Coronary artery (tissue), 2 donors: ENCODE measurements around the gene LDB1.

ENCODE experiments used
- DNase-seq: peaks from one replicate; pipeline ENCODE4 v3.0.0-alpha.2; 2017; ENCODE audit warnings: low spot score
- H3K27ac ChIP-seq, 2 donors: fragments of 200-600 bp; sonication (generic); one replicate each; pipeline ENCODE4 v1.5.1; 2016 to 2019
- H3K4me3 ChIP-seq: fragments of 200-600 bp; sonication (generic); 2 replicates; pipeline ENCODE4 v1.5.1; 2016; ENCODE audit warnings: mild to moderate bottlenecking, moderate library complexity
- CTCF ChIP-seq: fragments of 200-600 bp; sonication (generic); IDR thresholded peaks from one replicate; pipeline ENCODE4 v1.5.1; 2019; ENCODE audit warnings: antibody characterized with exemption

The LDB1 gene

DNA sequence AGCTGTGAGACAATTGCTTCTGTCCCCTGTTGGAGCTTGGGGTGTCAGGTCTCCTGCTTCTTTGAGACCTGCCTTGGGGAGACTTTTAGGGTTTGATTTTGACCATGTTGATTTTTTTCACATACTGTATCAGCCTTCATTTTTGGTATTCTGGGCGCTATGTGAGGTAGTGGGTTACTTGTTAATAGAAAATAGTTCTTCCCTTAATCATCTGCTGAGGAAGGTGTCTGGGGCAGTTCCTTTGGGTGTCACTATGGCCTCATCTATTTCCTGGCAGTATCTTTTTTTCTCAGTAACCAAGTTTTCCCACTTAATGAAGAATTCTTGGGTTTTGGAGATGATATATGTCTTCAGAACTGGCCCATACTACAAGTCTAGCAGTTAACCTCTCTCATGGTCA, 27.4 kb upstream of the LDB1 start:
- Histone ChIP-seq H3K27ac (no peak overlapping the region), H3K4me3 (no peak overlapping the region)
- TF ChIP-seq CTCF = no peak
- DNase-seq = no peak

DNA sequence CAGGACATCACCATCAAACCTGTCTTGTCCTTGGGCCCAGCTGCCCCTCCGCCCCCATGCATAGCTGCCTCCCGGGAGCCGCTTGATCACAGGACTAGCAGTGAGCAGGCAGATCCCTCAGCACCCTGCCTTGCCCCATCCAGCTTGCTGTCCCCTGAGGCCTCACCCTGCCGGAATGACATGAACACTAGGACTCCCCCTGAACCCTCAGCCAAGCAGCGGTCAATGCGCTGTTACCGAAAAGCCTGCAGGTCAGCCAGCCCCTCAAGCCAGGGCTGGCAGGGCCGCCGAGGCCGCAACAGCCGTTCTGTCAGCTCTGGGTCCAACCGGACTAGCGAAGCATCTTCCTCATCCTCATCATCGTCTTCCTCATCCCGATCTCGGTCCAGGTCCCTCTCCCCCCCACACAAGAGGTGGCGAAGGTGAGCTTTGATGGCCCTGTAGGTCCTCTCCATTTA, 26.8 kb upstream of the LDB1 start:
- Histone ChIP-seq H3K4me3 (no peak overlapping the region), H3K27ac (no peak overlapping the region)
- DNase-seq = no peak
- TF ChIP-seq CTCF = no peak

- H3K4me3 ChIP-seq = no peak overlapping the region
- DNase-seq = no peak
- H3K27ac ChIP-seq = no peak overlapping the region
- no peak for TF ChIP-seq CTCF
Observed at GRCh38 chr10:102141583-102142107, 21.5 kb upstream of the LDB1 start.

GRCh38 chr10:102140913-102141540, 20.9 kb upstream of the LDB1 start:
- DNase-seq = no peak
- Histone ChIP-seq H3K27ac (no peak overlapping the region), H3K4me3 (no peak overlapping the region)
- TF ChIP-seq CTCF = no peak

GRCh38 chr10:102140218-102140617, 20.1 kb upstream of the LDB1 start:
- TF ChIP-seq CTCF = no peak
- Histone ChIP-seq H3K27ac (no peak overlapping the region), H3K4me3 (no peak overlapping the region)
- DNase-seq = no peak

DNA sequence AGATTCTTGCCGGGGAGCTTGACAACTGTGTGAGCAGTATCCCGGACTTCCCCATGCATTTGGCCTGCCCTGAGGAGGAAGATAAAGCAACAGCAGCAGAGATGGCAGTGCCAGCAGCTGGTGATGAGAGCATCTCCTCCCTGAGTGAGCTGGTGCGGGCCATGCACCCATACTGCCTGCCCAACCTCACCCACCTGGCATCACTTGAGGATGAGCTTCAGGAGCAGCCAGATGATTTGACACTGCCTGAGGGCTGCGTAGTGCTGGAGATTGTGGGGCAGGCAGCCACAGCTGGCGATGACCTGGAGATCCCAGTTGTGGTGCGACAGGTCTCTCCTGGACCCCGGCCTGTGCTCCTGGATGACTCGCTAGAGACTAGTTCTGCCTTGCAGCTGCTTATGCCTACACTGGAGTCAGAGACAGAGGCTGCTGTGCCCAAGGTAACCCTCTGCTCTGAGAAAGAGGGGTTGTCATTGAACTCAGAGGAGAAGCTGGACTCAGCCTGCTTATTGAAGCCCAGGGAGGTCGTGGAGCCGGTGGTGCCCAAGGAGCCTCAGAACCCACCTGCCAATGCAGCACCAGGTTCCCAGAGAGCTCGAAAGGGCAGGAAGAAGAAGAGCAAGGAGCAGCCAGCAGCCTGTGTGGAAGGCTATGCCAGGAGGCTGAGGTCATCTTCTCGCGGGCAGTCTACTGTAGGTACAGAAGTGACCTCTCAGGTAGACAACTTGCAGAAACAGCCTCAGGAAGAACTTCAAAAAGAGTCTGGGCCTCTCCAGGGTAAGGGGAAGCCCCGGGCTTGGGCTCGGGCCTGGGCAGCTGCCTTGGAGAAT, 19.3 kb upstream of the LDB1 start:
- no peak overlapping the region for H3K27ac ChIP-seq
- TF ChIP-seq CTCF = no peak
- DNase-seq = no peak
- H3K4me3 ChIP-seq = no peak overlapping the region
